ENCODE data around the gene NXPH1.

NXPH1 gene

GRCh38 chr7:8511855-8512254 lies 78.4 kb downstream of the NXPH1 start:
- no peak for DNase-seq

GRCh38 chr7:8514781-8515519 lies 81.5 kb downstream of the NXPH1 start:
- no peak for DNase-seq

- no peak for DNase-seq
Measured at GRCh38 chr7:8515640-8516185, 82.3 kb downstream of the NXPH1 start.

GRCh38 chr7:8516976-8517375 lies 83.6 kb downstream of the NXPH1 start:
- DNase-seq, result no peak

- DNase-seq, result no peak
Measured at GRCh38 chr7:8528311-8528710, 94.9 kb downstream of the NXPH1 start.

GRCh38 chr7:8531991-8532515 lies 98.6 kb downstream of the NXPH1 start:
- no peak for DNase-seq

- DNase-seq, result no peak
Measured at GRCh38 chr7:8536431-8536830, 103.0 kb downstream of the NXPH1 start.

- no peak for DNase-seq
Measured at GRCh38 chr7:8549046-8549445, 115.6 kb downstream of the NXPH1 start.

- no peak for DNase-seq
Measured at GRCh38 chr7:8560501-8560900, 127.1 kb downstream of the NXPH1 start.

GRCh38 chr7:8561449-8561848 lies 128.0 kb downstream of the NXPH1 start:
- DNase-seq, result no peak

GRCh38 chr7:8564281-8564680 lies 130.9 kb downstream of the NXPH1 start:
- DNase-seq, result no peak

- DNase-seq, result no peak
Measured at GRCh38 chr7:8566016-8566415, 132.6 kb downstream of the NXPH1 start.

- DNase-seq, result no peak
Measured at GRCh38 chr7:8567626-8568025, 134.2 kb downstream of the NXPH1 start.

GRCh38 chr7:8579661-8580194 lies 146.3 kb downstream of the NXPH1 start:
- no peak for DNase-seq

- no peak for DNase-seq
Measured at GRCh38 chr7:8581842-8582241, 148.4 kb downstream of the NXPH1 start.

GRCh38 chr7:8582728-8583127 lies 149.3 kb downstream of the NXPH1 start:
- no peak for DNase-seq

GRCh38 chr7:8585591-8585990 lies 152.2 kb downstream of the NXPH1 start:
- no peak for DNase-seq

GRCh38 chr7:8590225-8590624 lies 156.8 kb downstream of the NXPH1 start:
- DNase-seq, result no peak

GRCh38 chr7:8590791-8591190 lies 157.4 kb downstream of the NXPH1 start:
- no peak for DNase-seq

GRCh38 chr7:8591289-8591688 lies 157.9 kb downstream of the NXPH1 start:
- DNase-seq, result no peak

- no peak for DNase-seq
Measured at GRCh38 chr7:8592167-8592566, 158.8 kb downstream of the NXPH1 start.

- no peak for DNase-seq
Measured at GRCh38 chr7:8594115-8594514, 160.7 kb downstream of the NXPH1 start.

- no peak for DNase-seq
Measured at GRCh38 chr7:8597565-8597964, 164.2 kb downstream of the NXPH1 start.

- no peak for DNase-seq
Measured at GRCh38 chr7:8601121-8601520, 167.7 kb downstream of the NXPH1 start.

- DNase-seq, result no peak
Measured at GRCh38 chr7:8605221-8605620, 171.8 kb downstream of the NXPH1 start.
